CD4-positive, alpha-beta T cell treated with Interleukin-6 at 100 ng/mL for 8 hours (primary cell): Measurements from ENCODE around the gene FBXL12.
A peak's percentile ranks its signal among the peaks of the same experiment; 100 is the strongest.
"Not testable (repeated sequence)": the region's sequence is repeated elsewhere in the genome, so short reads cannot be mapped to it uniquely, and the experiment has no call there.

Source experiments
- DNase-seq: peaks from one replicate; pipeline ENCODE4 v3.0.0-alpha.2; 2020; ENCODE audit warnings: mixed read lengths, low spot score

The FBXL12 gene

GRCh38 chr19:9839415-9839814, 20.5 kb upstream of the FBXL12 start:
- DNase-seq, result no peak

DNA sequence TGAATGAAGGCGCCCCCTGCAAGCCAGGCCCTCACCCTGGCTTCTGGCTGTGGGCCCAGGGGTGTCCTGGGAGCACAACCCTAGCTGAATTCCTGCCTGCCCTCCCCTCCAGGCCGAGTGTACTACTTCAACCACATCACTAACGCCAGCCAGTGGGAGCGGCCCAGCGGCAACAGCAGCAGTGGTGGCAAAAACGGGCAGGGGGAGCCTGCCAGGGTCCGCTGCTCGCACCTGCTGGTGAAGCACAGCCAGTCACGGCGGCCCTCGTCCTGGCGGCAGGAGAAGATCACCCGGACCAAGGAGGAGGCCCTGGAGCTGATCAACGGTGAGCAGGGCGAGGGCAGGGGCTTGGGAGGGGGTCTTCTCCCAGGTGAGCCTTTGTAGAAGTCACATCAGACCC, 19.4 kb upstream of the FBXL12 start:
- DNase-seq, result no peak

DNA sequence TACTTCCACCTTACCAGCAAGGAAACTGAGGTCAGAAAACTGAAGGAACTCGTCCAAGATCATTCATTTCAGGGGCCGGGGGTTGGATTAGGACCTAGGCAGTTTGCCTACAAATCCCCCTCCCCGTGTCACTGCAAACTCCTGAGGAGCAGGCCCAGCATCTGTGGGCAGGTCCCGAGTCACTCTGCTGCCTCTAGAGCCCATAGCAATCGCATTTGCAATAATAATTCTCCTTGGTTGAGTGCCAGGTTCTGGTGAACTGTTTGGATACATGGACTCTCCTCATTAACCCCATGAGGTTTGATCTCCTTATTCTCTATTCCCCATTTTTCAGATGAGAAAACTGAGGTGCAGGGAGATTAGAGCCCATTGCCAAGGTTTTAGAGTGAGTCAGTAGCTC, 17.1 kb upstream of the FBXL12 start:
- DNase-seq, result no peak

DNA sequence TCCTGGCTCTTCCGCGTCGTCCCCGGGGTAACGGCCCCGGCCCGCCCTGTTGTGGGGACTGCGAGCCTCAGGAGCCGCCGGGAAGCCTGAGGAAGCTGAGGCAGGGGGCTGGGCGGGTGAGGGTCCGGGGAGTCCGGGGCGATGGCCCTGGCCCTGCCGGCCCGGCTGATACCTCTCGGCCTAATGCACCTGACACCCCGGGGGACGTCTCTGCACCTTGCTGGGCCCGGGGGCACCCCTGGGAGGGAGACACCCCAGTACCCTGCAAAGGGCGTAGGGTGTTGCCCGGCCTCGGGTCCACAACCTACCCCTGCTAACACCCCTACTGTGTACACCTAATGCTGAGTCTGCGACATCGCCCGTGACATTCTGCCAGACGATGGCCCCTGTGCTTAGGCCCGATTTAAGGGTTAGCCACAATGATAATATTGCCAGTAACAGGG, 16.6 kb upstream of the FBXL12 start:
- DNase-seq, result no peak

DNA sequence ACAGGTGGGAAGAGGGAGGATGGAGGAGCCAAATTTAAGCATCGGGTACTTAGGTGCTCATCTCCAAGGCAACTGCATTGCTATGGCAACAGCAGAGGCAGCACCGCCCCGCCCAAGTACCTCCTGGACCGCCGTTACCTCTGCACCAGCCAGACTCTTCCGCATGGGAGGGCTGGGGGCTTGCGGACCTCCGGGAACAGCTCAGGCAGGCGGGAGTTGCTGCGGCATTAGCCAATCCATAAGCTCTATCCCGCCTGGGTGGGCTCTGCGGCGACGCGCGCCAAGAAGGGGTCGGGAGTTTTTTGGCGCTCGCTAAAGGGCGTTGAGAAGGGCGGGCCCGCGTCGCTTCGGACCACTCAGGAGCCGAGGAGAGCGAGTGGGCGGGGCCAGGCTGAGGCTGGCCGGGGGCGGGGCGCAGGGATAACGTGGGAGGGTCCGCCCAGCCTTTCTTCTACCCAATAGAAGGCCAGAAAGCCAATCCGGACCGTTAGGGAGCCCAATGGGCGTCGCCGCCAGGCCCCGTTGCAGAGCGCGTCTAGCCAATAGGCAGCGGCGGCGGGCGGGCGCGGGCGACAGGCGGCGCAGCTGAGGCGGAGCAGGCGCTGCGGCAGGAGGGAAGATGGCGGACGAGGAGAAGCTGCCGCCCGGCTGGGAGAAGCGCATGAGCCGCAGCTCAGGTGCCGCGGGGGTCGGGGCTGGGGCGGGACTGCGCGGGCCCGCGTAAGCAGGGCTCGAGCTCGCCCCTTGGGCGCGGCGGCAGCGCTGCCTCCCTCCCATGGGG, 16.0 kb upstream of the FBXL12 start, which contains the start of gene PIN1:
PIN1 (plus strand) TSS at position 593 of the 781 bp plus-strand sequence; CDS start at position 620, 27 bp downstream.
- peak; percentile 99 for DNase-seq

DNA sequence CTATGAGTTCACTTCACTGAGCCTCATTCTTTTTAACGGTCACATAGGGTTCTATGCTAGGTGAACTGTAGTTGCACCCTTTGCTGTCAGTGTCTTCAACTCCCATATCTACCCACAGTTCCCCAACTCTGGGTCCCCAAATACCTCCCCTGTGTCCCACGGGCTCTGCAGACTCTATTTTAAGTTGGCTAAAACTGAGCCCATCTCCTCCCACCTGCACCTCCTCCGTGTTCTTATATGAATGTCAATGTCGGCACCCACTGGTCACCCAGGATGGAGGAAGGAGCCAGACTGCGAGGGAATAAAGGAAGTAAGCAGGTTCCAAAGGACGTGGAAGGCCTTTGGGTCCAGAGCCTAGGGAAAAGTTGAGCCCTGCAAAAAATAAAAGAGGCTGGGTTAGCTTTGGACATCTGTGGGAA, 15.4 kb upstream of the FBXL12 start:
- DNase-seq, result no peak

- DNase-seq, result no peak
Measured at GRCh38 chr19:9828551-9829063, 9.7 kb upstream of the FBXL12 start.

DNA sequence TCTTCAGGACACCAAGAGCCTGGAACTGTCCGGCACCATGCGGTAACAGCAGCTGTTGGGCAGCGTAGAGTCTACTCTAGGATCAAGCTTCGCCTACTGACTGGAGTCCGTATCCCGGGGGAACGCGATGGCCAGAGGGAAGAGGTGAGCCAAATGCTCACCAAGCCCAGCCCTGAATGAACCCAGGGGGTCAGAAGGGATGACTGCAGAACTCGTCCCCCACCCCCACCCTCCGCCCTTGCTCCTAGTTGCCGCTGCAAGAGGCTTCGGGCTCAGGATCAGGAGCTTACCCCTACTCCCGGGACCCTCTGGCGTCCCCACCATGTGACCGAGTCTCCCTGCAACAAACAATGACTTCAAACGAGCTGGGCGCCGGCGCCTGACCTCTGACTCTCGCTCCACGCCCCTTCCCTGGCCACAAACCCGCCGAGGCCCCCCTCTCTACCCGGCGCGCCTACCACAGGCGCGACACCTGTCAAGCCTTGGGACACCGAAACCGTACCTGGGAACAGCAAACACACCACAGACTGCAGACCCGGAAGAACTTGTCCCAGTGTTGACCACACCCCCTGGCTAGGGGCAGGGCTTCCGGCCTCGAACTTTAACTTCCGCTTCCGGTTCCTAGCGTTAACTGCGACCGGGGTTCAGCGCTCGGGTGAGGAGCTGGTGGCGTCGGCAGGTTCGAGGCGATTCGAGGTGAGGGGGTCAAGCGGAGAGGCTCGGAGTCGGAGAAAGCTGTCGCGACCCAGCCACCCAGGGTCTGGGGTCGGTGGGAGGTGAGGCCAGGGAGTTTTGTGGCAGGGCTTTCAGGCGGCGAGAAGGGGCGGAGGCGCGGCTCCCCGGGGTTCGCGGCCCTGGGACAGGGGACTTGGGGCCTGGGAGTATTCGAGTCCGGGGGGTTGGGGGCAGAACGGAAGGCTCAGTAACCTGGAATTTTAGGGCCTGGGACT, 8.7 kb upstream of the FBXL12 start, which contains the start of gene UBL5:
UBL5 (plus strand) TSS at position 630 of the 950 bp plus-strand sequence. CDS start 420 bp downstream, outside the sequence.
- peak; percentile 90 for DNase-seq

GRCh38 chr19:9823816-9824215, 4.9 kb upstream of the FBXL12 start:
- no peak for DNase-seq

GRCh38 chr19:9820034-9820433, 1.2 kb upstream of the FBXL12 start:
- DNase-seq, result not testable (repeated sequence)

DNA sequence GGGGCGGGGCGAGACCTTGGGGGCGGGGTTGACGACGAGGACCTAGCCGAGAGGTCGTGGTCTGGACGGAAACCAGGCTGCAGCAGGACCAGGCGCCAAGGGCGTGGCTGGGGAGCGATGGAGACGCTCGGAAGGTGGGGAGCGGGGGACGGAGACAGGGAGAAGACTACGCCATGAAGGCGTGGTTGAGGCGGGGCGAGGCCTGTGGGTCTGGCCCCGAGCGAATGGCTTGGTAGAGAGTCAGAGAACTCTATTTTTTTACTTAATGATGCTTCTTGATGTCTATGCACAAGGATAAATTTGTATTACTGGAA, 674 bp upstream of the FBXL12 start:
- no peak for DNase-seq

GRCh38 chr19:9818175-9818733, 625 bp downstream of the FBXL12 start:
- no peak for DNase-seq

DNA sequence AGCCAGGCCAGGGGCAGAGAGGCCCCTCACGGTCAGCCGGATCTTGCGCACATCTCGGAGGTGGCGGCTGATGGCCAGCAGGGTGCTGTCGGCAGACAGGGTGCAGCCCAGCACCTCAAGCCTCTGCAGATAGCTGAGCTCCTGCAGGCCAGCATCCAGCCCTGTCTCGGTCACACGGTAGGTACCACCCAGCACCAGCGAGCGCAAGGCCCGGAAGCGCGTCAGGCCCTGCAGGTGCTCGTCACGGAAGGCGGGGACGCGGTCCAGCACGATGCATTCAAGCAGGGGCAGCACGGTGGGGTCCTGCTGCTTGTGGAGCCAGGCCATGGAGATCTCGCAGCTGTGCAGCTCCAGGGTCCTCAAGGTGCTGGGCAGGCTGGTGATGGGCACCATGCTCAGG, 7.7 kb downstream of the FBXL12 start:
- no peak for DNase-seq

- DNase-seq, result peak; percentile 64
Measured at GRCh38 chr19:9808855-9809824, 9.7 kb downstream of the FBXL12 start.

DNA sequence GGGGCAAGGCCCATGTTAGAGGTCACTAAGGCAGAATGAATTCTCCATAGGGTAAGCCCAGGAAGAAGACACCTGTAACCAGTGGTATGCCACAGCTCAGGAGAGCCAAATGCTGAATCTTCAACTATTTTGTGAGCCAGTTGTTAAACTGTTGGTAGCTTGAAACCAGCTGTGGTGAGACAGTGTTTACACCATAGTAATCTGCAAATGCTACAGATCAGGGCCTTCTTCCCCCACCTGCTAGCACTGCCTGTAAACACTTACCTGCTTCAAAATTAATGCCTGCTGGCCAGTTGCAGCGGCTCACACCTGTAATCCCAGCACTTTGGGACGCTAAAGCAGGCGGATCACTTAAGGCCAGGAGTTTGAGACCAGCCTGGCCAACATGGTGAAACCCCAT, 12.1 kb downstream of the FBXL12 start:
- no peak for DNase-seq

DNA sequence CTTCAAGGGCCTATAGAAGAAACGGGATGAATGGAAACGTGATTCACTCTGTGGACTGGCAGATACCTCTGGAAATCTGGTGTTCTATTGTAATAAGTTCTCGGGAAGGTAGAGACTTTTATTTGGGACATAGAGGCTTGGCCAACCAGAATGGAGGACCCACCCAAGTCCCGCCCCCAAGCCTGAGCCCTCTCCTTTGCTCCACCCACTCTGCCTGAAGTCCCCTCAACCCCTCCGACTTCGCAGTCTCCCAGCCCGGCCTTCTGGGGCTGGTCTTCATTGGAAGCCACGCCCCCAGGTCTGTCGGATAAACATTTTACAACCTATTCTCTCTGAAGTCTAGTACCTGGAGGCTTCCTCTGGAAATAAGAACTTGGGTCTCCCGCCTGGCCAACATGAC, 16.9 kb downstream of the FBXL12 start:
- no peak for DNase-seq

DNA sequence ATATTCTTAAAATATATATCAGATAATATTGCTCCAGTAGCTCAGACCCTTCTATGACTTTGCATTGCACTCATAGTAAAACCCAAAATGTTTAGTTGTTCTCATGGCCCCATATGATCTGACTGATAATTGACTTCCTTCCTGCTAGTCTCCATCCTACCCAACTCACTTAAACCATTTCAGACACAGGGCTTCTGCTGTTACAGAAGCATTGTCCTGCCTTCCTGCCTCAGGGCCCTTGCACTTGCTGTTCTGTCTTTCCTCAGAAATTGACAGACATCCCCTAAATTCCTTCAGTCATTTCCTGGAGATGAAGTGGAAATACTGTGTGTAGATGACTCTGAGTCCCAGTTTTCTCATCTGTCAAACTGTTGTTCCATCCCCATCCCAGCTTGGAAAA, 19.7 kb downstream of the FBXL12 start:
- DNase-seq, result no peak

DNA sequence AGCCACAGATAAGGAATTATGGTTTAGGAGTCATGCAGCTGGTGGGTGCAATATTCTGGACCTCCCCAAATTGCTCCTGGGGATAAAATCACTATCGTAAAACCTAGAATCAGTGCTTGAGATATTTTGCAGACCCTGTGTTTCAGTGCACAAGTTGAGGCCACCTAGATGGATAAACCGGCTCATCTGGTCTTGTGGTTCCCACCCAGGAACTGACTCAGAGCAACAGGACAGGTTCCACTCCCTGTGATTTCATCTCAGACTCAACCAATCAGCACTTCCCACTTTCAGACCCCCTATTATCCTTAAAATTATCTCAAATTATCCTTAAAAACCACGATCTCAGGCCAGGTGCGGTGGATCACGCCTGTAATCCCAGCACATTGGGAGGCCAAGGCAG, 21.0 kb downstream of the FBXL12 start:
- no peak for DNase-seq

DNA sequence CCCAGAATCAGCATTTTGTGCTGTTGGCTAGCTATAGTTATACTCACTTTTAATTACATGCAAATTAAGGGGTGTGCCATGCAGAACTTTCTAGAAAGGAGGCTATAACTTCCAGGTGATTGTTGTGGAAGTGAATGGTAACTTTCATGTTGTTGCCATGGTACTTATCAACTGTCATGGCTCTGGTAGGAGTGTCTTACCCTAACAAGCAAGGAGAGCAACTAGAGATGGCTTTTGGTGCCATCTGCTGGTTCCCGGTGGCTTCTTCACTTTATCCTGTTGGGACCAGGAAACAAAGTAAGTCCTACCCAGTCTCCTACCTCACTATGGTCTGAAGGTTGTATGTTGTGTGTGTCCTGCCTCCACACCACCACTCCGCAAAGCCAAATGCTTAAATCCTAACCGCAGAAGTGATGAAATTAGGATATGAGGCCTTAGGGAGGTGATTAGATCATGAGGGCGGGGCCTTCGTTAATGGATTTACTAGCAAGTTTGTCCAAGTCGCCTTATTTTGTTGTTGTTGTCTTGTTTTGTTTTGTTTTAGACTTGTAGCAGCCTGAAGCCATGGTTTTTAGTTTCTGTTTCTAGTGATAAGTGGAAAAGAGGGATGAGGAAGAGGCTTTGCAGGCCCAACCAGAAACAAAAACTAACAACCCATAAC, 22.6 kb downstream of the FBXL12 start:
- DNase-seq, result peak; percentile 89

GRCh38 chr19:9793071-9793591, 25.7 kb downstream of the FBXL12 start:
- DNase-seq, result peak; percentile 64
